ENCODE measurements around the gene SMIM45. TPM values are rescaled to one million over a fixed set of nuclear protein-coding genes. Genes with fewer than 3 reads are reported as not detected.

The SMIM45 gene

Other genes starting within 250 kb of the SMIM45 start
- gene CCDC134, start 151.5 kb upstream of the SMIM45 start, total RNA-seq: 10 to 100 TPM in 4 of 8 experiments, 1 to 10 TPM in 4; 7.0 to 19.0 (median 10.2) TPM
- 100 to 1,000 TPM in 6 of 8 experiments, 10 to 100 TPM in 2; 40.9 to 173 (median 120) TPM for gene SREBF2, start 119.0 kb upstream of the SMIM45 start, total RNA-seq
- under 1 TPM in 3 of 8 experiments, not detected in 5; 0.11 to 0.27 (median 0.13) TPM for gene SHISA8, start 37.1 kb upstream of the SMIM45 start, total RNA-seq
- 1 to 10 TPM in 1 of 8 experiments, under 1 TPM in 6, not detected in 1; 0.22 to 1.1 (median 0.63) TPM for gene TNFRSF13C, start 25.3 kb upstream of the SMIM45 start, total RNA-seq
- gene CENPM, start 5.0 kb upstream of the SMIM45 start, total RNA-seq: 10 to 100 TPM in 3 of 8 experiments, 1 to 10 TPM in 5; 1.4 to 28.1 (median 4.4) TPM
- gene SEPTIN3, start 17.3 kb downstream of the SMIM45 start, total RNA-seq: 100 to 1,000 TPM in 4 of 8 experiments, 10 to 100 TPM in 1, 1 to 10 TPM in 2, under 1 TPM in 1; 0.92 to 119 (median 93.3) TPM
- 1 to 10 TPM in 1 of 8 experiments, under 1 TPM in 6, not detected in 1; 0.05 to 1.0 (median 0.42) TPM for gene WBP2NL, start 46.6 kb downstream of the SMIM45 start, total RNA-seq
- 10 to 100 TPM in 5 of 8 experiments, 1 to 10 TPM in 3; 6.6 to 23.5 (median 11.4) TPM for gene NAGA, start 118.7 kb downstream of the SMIM45 start, total RNA-seq
- gene PHETA2, start 122.1 kb downstream of the SMIM45 start, total RNA-seq: 10 to 100 TPM in 3 of 8 experiments, 1 to 10 TPM in 1, under 1 TPM in 4; 0.36 to 18.5 (median 1.1) TPM
- gene SMDT1, start 127.5 kb downstream of the SMIM45 start, total RNA-seq: 10 to 100 TPM in 7 of 8 experiments, 1 to 10 TPM in 1; 6.9 to 28.5 (median 20.8) TPM
- gene NDUFA6, start 138.6 kb downstream of the SMIM45 start, total RNA-seq: 100 to 1,000 TPM in 5 of 8 experiments, 10 to 100 TPM in 3; 86.9 to 151 (median 105) TPM
- 1 to 10 TPM in 7 of 8 experiments, under 1 TPM in 1; 0.66 to 4.0 (median 1.8) TPM for gene CYP2D6, start 178.7 kb downstream of the SMIM45 start, total RNA-seq

All from motor neuron (in vitro differentiated cells).